Skeletal muscle tissue (tissue), 4 donors: ENCODE data around the gene HOXD13. TPM values are rescaled to one million over a fixed set of nuclear protein-coding genes. Genes with fewer than 3 reads are reported as not detected.

Source experiments
- H3K27ac ChIP-seq: one replicate; pipeline ENCODE4 v1.7.0; 2013; ENCODE audit warnings: mild to moderate bottlenecking, low read depth, low read length, inconsistent platforms
- H3K27me3 ChIP-seq, 3 donors: one replicate each; pipeline ENCODE4 v1.7.0; 2013; ENCODE audit warnings: low read length in 3 of 3; ENCODE audit not compliant: control insufficient read depth in 3 of 3, insufficient read depth in 3 of 3
- H3K36me3 ChIP-seq, 3 donors: one replicate each; pipeline ENCODE4 v1.7.0; 2013; ENCODE audit warnings: low read length in 3 of 3; ENCODE audit not compliant: control insufficient read depth in 3 of 3, insufficient read depth in 3 of 3
- H3K4me1 ChIP-seq, 3 donors: one replicate each; pipeline ENCODE4 v1.7.0; 2013; ENCODE audit warnings: low read length in 3 of 3, mild to moderate bottlenecking in 3 of 3; ENCODE audit not compliant: control insufficient read depth in 3 of 3, insufficient read depth in 3 of 3
- H3K4me3 ChIP-seq, 3 donors: one replicate each; pipeline ENCODE4 v1.7.0; 2013; ENCODE audit warnings: low read length in 3 of 3
- H3K9ac ChIP-seq, 3 donors: one replicate each; pipeline ENCODE4 v1.7.0; 2013; ENCODE audit warnings: low read length in 3 of 3, mild to moderate bottlenecking in 3 of 3, moderate library complexity in 2 of 3, low read depth in 1 of 3
- H3K9me3 ChIP-seq, 3 donors: one replicate each; pipeline ENCODE4 v1.7.0; 2013; ENCODE audit warnings: low read length in 3 of 3; ENCODE audit not compliant: control insufficient read depth in 3 of 3
- total RNA-seq: library from RNA; depleted of rRNA; stranded (reverse); fragments of >200 nt; gene quantifications from one replicate; pipeline ENCODE4 v1.2.3, GENCODE V29; 2014
- donor health status: Osteomylitis.

Gene HOXD13
- total RNA-seq, 1 donor from 2014 or later = under 0.01 TPM

DNA sequence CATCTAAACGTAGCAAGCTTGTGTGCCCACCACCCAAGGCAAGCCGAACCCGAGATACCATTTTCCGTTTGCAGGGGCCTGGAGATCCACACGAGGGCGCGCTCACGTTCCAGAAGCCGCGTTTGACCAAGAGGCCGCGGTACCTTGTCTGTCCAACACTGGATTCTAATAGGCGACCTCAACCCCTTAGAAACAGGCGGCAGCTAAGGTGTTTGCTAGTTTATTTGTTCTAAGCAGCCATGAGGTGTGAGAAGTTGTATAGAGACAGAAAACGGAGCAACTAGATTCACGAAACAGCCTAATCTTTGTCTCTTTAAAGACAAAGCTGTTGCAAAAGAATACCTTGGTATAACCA is 18.8 kb downstream of the HOXD13 start:
- Histone ChIP-seq H3K27ac (no peak overlapping the region), H3K36me3 (no peaks in the 10 kb centered on the region), H3K9me3 (no peaks in the 10 kb centered on the region), H3K4me3 (no peak overlapping the region), H3K27me3 (peaks cover 89 to 92% (median 90%) of the 10 kb centered on the region in 3 donors), H3K4me1 (peaks cover 8 to 9% (median 8%) of the 10 kb centered on the region in 3 donors), H3K9ac (no peak overlapping the region)

DNA sequence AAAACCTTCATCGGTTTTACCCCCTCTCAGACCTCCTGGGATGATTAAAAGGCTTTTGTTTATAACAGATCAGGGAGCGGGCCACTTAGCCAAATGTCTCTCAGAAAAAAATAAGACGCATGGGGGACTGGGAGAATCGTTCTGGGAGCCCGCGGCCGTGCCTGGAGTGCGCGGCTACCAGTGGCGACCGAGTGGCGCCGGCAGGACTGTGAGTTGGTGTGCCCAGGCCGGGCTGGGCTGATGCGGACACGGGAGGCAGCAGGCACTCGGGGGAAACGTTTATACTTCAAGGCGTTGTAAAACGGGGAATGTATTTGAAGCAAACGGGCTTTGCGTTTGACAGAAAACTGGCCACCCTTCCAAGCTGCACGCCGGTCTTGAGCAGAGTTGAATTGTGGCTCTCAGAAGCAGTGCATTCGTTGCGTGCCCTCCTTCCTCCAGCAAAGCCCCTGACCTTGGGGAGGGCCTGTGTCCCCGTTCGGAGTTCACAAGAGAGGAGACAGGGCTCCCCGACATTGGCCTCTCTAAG is 19.4 kb downstream of the HOXD13 start:
- H3K4me3 ChIP-seq = no peak overlapping the region
- H3K27ac ChIP-seq = no peak overlapping the region
- H3K4me1 ChIP-seq = peaks cover 4 to 11% (median 6%) of the 10 kb centered on the region in 3 donors
- no peak overlapping the region for H3K9ac ChIP-seq
- no peaks in the 10 kb centered on the region for H3K9me3 ChIP-seq
- peaks cover 90 to 92% (median 92%) of the 10 kb centered on the region in 3 donors for H3K27me3 ChIP-seq
- no peaks in the 10 kb centered on the region for H3K36me3 ChIP-seq

DNA sequence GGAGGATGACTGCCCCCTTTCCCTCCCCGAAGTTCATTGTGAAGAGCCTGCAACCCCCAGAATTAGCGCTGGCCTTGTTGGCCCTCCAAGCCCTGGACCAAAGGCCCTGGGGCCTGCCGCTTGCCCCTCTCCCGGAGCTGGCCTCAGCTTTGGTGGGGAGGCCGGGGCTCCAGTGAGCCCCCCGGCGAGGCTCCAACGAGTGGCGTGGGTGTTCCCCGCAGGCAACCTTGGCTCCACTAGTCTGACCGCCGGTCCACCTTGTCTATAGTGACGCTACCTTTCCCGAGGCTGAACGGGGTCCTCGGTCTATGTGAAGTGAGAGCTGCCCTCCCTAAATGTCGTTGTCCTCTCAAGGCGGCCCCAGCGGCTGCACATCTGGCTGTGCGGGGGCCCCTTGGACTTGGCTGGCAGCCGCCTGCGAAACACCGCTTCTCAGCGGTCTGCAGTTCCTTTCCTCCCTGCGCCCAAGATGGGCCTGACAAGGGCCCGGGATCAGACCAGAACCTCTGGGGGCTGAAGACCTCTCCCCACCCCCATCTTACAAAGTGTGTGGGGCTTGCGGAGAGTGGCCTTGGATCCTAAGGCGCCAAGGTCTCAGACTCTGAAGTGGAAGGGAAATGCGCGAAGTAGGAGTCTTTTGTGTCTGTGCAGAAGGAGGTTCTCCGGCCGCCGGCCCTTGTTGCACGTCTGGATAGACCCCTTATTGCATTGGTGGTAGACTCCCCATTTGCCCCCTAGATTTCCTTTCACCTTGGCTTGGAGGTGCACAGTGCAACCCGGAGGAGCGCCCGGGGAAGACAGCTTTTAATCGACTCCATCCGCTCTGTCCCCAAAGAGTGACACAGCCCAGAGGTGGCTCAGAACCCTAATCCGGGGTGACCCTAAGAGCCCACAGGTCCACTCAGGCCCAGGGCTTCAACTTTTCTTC is 20.1 kb downstream of the HOXD13 start:
- H3K9ac ChIP-seq = no peak overlapping the region

DNA sequence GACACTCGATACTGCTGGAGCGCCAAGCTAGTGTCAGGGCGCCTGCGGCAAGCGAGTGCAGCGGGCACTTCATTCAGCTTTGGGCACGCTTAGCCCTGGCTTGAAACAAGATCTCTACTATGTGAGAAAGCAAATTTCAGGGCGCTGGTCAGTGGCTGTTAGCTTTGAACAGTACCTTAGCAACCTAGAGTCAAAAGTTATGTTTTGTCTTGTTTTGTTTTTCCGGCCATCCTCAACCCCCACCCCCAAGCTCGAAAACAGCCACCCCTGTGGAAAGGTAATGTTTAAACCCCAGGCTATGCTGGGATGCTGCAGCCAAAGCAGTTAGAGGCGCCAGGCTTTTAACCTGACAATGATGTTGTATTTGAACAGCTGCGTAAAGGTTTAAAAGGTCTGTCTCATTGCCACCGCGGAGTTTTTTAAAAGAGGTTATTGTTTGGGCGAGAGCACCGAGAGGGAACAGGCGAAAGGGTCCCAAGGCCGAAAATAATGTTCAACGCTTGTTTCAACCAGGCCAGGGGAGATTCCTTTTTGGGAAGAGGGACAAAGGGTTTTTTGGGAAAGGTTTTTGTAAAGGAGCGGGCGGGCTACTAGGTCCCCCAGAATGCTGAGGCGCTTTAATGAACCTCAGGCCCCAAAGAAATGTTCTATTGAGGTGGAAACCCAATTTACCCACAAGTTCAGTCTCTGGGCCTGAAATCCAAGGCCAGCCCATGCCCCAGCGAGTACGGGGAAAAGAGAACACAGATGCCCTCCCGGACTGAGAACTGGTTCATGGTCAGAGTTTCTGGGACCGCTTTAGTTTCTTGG is 21.8 kb downstream of the HOXD13 start:
- Histone ChIP-seq H3K36me3 (no peaks in the 10 kb centered on the region), H3K4me3 (no peak overlapping the region), H3K27ac (no peak overlapping the region), H3K4me1 (peaks cover 6 to 9% (median 8%) of the 10 kb centered on the region in 3 donors), H3K9me3 (no peaks in the 10 kb centered on the region), H3K27me3 (peaks cover 95 to 97% (median 95%) of the 10 kb centered on the region in 3 donors), H3K9ac (no peak overlapping the region)

More for the DNA sequence above, 20.1 kb downstream of the HOXD13 start:
- Histone ChIP-seq H3K27ac (no peak overlapping the region), H3K27me3 (peaks cover 93 to 95% (median 94%) of the 10 kb centered on the region in 3 donors), H3K4me3 (no peak overlapping the region), H3K4me1 (peaks cover 2 to 10% (median 4%) of the 10 kb centered on the region in 3 donors), H3K9me3 (no peaks in the 10 kb centered on the region), H3K36me3 (no peaks in the 10 kb centered on the region)

DNA sequence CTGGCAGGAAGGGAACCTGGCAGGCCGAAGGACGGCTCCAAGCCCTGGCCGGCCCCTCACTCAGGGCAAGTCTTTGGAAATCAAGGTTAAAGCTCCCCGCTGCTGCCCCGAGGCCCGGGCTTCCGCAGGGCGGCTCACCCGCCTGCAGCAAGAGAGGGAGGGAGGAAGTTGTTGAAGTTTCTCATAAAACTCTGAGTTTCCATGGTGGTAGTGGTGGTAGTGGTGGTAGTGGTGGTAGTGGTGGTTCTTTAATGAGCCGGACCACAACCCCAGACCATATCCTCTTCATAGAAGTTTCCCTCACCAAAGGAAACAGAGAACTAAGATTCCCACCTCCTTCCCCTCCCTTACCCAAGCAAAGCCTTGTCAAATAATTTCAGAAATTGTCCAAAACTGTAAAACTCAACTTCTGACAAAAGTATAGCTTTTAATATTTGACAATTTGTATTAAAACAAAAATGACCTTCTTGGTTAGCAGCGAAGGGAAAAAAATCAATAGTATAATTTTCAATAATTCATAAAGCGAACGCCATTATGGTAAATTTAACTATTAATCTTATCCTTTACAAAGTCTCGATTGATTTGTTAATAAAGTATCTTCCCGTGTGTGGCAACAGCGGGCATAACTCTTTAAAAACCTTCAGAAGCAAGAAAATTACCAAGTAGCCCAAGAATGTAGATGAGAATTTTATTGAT is 22.6 kb downstream of the HOXD13 start:
- Histone ChIP-seq H3K27me3 (peaks cover 93 to 97% (median 94%) of the 10 kb centered on the region in 3 donors), H3K9me3 (no peaks in the 10 kb centered on the region), H3K27ac (no peak overlapping the region), H3K9ac (no peak overlapping the region), H3K4me3 (no peak overlapping the region), H3K36me3 (no peaks in the 10 kb centered on the region), H3K4me1 (peaks cover 6 to 9% (median 8%) of the 10 kb centered on the region in 3 donors)

DNA sequence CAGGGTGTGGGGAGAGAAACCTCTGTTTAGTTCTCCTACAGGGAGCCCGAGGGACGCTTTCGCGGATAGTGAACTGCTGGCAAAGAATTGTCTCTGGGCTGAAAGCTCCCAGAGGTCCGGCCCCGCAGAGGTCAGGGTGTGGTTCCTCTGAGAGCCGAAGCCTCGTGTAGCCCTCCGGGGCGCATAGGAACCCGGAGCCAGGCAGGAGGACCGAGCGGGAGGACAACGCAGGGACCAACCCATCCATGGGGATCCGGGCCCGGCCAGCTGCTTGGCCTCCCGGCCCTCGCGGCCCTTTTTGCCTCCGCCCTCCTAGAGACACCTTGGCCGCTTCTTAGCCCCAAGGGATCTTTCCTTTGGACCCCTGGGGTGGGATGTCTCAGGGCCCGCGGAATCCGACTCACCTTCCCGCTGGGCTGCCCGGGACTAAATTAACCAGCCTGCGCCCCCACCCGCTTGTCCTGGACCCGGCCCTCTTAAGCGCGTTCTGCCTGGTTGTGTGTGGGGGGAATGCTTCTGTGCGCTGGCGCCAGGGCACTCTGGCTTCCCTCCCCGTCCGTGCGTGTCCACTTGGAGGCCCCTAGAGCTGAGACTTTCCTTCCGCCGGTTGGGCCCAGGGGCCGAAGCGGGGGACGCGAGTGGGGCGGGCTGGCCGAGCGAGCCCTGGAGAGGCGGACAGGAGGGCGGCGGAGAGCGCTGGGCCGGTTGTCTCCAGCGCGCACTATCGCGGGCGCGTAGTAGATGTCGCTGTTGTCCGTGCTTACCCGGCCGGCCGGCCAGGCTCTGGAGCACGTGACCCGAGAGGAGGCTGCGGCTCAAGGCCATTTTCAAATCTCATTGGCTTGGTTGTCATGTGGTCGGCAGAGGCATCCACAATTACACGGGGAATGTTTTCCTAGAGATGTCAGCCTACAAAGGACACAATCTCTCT is 23.6 kb downstream of the HOXD13 start, which contains the start of gene HOXD10:
Gene HOXD10 (plus strand): TSS at position 896 of the 931 bp plus-strand sequence. CDS start 56 bp downstream, outside the sequence.
- Histone ChIP-seq H3K27me3 (peaks cover 93 to 97% (median 94%) of the 10 kb centered on the region in 3 donors), H3K4me1 (peaks cover 6 to 9% (median 8%) of the 10 kb centered on the region in 3 donors), H3K9ac (peak within 1 kb of the TSS in 2 of 3 donors; percentile 32 to 40), H3K36me3 (no peaks in the 10 kb centered on the region), H3K4me3 (peak within 1 kb of the TSS; percentile 7 to 56 (median 32)), H3K9me3 (no peaks in the 10 kb centered on the region), H3K27ac (peak within 1 kb of the TSS; percentile 30)

DNA sequence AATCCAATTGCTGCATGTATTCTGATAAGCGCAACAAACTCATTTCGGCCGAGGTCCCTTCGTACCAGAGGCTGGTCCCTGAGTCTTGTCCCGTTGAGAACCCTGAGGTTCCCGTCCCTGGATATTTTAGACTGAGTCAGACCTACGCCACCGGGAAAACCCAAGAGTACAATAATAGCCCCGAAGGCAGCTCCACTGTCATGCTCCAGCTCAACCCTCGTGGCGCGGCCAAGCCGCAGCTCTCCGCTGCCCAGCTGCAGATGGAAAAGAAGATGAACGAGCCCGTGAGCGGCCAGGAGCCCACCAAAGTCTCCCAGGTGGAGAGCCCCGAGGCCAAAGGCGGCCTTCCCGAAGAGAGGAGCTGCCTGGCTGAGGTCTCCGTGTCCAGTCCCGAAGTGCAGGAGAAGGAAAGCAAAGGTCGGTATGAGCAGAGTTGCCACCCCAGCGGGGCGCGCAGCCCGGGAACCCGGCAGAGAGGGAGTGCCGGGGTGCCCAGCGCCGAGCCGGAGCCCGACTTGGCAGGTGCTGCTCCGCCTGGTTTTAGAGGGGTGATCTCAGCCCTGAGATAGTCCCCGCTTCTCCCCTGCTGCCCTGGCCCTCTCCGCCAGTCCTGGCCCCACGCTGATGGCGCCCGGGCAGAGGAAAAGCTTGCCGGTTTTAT is 24.8 kb downstream of the HOXD13 start:
- Histone ChIP-seq H3K27me3 (peaks cover 94 to 98% (median 94%) of the 10 kb centered on the region in 3 donors), H3K9me3 (no peaks in the 10 kb centered on the region), H3K27ac (no peak overlapping the region), H3K4me1 (peaks cover 6 to 11% (median 9%) of the 10 kb centered on the region in 3 donors), H3K9ac (no peak overlapping the region), H3K4me3 (peak overlapping the region in 1 of 3 donors; percentile 56), H3K36me3 (no peaks in the 10 kb centered on the region)

DNA sequence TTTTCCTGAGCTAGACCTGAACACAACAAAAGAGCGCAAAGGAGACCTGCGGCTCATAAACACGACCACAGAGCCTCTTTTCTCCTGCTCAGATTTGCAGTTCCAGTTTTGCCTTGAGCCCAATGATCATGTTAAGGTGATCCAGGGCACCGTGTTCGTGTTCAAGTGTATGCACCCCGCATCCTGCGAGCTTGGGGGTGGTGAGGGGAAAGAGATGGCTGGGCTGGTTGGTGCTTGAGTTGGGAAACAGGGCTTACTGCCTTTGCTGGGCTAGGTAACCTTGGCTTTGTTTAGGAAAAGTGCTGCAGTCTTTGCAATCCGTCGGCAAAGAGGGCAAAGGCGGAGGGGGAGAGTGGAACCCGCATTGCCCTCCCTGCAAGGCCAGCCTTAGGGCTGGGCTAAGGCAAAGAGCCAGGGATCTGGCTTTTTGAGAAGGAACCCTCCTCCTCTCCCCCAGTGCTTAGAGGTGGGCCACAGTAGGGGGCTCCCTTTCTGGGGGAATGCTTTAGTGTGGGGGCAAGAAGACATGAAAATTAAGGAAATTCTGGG is 25.4 kb downstream of the HOXD13 start:
- H3K36me3 ChIP-seq = no peaks in the 10 kb centered on the region
- peaks cover 9 to 14% (median 12%) of the 10 kb centered on the region in 3 donors for H3K4me1 ChIP-seq
- no peak overlapping the region for H3K4me3 ChIP-seq
- no peak overlapping the region for H3K27ac ChIP-seq
- no peaks in the 10 kb centered on the region for H3K9me3 ChIP-seq
- no peak overlapping the region for H3K9ac ChIP-seq
- H3K27me3 ChIP-seq = peaks cover 94 to 95% (median 94%) of the 10 kb centered on the region in 3 donors
